Fibroblast of pulmonary artery (primary cell): Measurements from ENCODE around the gene MTCL1.

ENCODE experiments used
- DNase-seq: peaks from one replicate; pipeline ENCODE4 v3.0.0-alpha.2; 2010; ENCODE audit warnings: low read depth
- H3K4me3 ChIP-seq: replicated peaks from 2 replicates; pipeline ENCODE4 v1.5.1; 2011; ENCODE audit warnings: low read depth, mild to moderate bottlenecking, control low read depth, low read length, moderate library complexity
- CTCF ChIP-seq: IDR thresholded peaks from 2 replicates; pipeline ENCODE4 v1.5.1; 2011; ENCODE audit warnings: mild to moderate bottlenecking, control low read depth, low read length, inconsistent platforms; ENCODE audit errors: missing control alignments

The MTCL1 gene

GRCh38 chr18:8741532-8741931, 36.2 kb downstream of the MTCL1 start:
- H3K4me3 ChIP-seq, result no peak overlapping the region
- TF ChIP-seq CTCF, result no peak
- no peak for DNase-seq

GRCh38 chr18:8742387-8743361, 37.3 kb downstream of the MTCL1 start:
- no peak overlapping the region for H3K4me3 ChIP-seq
- no peak for TF ChIP-seq CTCF
- DNase-seq, result peak; percentile 56

- no peak overlapping the region for H3K4me3 ChIP-seq
- no peak for TF ChIP-seq CTCF
- no peak for DNase-seq
These were observed 38.7 kb downstream of the MTCL1 start for GRCh38 chr18:8744038-8744437.

GRCh38 chr18:8744656-8745055, 39.3 kb downstream of the MTCL1 start:
- H3K4me3 ChIP-seq, result no peak overlapping the region
- no peak for DNase-seq
- TF ChIP-seq CTCF, result no peak

GRCh38 chr18:8745355-8746014, 40.1 kb downstream of the MTCL1 start:
- no peak overlapping the region for H3K4me3 ChIP-seq
- no peak for DNase-seq
- TF ChIP-seq CTCF, result no peak

GRCh38 chr18:8747440-8747937, 42.1 kb downstream of the MTCL1 start:
- H3K4me3 ChIP-seq, result no peak overlapping the region
- peak; percentile 94 for DNase-seq
- TF ChIP-seq CTCF, result no peak
